Right lobe of liver (tissue), 4 donors: ENCODE results near the gene TULP1.

Experiments
- CTCF ChIP-seq, 4 donors: fragments of 200-600 bp in 3 of 4; fragments of 450-650 bp in 1 of 4; IDR thresholded peaks; one replicate each; pipeline versions ENCODE4 v1.5.1 to v1.8.0; 2016 to 2022; ENCODE audit warnings: antibody characterized with exemption in 4 of 4, mild to moderate bottlenecking in 2 of 4
- POLR2A ChIP-seq: fragments of 450-650 bp; IDR thresholded peaks from one replicate; pipeline ENCODE4 v1.6.1; 2017; ENCODE audit warnings: antibody characterized with exemption, mild to moderate bottlenecking
- donor health status: DM: no; HTN: no; CAD: no.
- donor health status: DM: no; HTN: no; CAD: no.
- donor health status: DM: no; HTN: yes; CAD: no.

- no peak for TF ChIP-seq CTCF (IDR thresholded peaks at IDR 0.05)
- TF ChIP-seq POLR2A: no peak
Observed at GRCh38 chr6:35503534-35503933, 9.2 kb downstream of the TULP1 start.
